Right atrium auricular region (tissue), 2 donors: ENCODE data around the gene RAD51B. TPM values are rescaled to one million over a fixed set of nuclear protein-coding genes. Genes with fewer than 3 reads are reported as not detected.

Experiments used
- DNase-seq: peaks from one replicate; pipeline ENCODE4 v3.0.0-alpha.2; 2019; ENCODE audit warnings: low spot score
- H3K27ac ChIP-seq, 2 donors: fragments of 200-600 bp; sonication (generic); 1 replicate in 1 of 2; 2 replicates in 1 of 2; pipeline ENCODE4 v1.5.1; 2016 to 2019
- H3K27me3 ChIP-seq, 2 donors: fragments of 200-600 bp; sonication (generic); one replicate each; pipeline versions ENCODE4 v1.5.1 to v1.6.0; 2017 to 2019
- H3K36me3 ChIP-seq: fragments of 200-600 bp; sonication (generic); one replicate; pipeline ENCODE4 v1.5.1; 2016
- H3K4me1 ChIP-seq, 2 donors: fragments of 200-600 bp; sonication (generic); one replicate each; pipeline versions ENCODE4 v1.5.1 to v1.6.0; 2017 to 2019
- H3K4me3 ChIP-seq, 2 donors: fragments of 200-600 bp; sonication (generic); 1 replicate in 1 of 2; 2 replicates in 1 of 2; pipeline ENCODE4 v1.5.1; 2017 to 2019; ENCODE audit warnings: mild to moderate bottlenecking in 1 of 2, moderate library complexity in 1 of 2
- H3K9me3 ChIP-seq, 2 donors: fragments of 200-600 bp; sonication (generic); one replicate each; pipeline ENCODE4 v1.5.1; 2019
- total RNA-seq, 2 donors: library from RNA; depleted of rRNA; stranded (reverse); fragments of >200 nt; gene quantifications; one replicate each; pipeline ENCODE4 v1.1.0, GENCODE V29; 2016
- TF ChIP-seq, protein P1 (sequence below), 2 donors: fragments of 200-600 bp; sonication (generic); IDR thresholded peaks; one replicate each; pipeline ENCODE4 v1.5.1; 2019; ENCODE audit warnings: antibody characterized with exemption in 2 of 2

The RAD51B gene
- total RNA-seq, 2 donors from 2014 or later: 1.2 to 1.5 TPM

DNA sequence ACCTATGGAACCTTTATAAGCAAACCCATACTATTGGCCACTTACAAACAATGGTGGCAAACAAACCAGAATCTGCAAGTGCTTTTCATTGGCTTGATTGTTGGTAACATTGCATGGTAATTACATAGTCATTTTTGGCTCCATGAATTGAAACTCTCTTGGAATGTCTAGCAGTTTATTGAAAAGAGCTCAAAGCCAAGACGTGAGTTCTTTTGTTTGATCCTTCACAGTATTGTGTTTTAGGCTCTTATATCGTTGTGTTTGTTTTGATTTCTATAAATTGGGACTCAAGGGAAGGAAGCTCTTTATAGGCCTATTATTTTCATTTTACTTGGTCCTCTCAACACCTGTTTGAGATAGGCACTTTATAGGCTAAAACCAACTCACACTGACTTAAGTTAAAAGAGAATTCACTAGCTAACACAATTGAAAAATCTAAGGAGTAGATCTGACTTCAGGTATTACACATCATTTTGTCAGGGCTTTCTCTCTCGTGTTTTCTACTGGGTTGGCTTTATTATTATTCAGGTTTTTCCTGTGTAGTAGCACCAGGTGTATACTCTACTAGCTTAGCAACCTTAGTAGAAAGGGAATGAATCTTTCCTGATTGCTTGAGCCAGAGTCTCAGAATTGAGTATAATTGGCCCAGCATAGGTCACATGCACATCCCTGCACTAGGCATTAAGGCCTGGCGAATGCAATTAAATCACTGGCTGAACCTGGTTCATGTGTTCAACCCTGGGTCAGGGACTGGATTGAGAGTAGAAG, 341.4 kb downstream of the RAD51B start:
- H3K27me3 ChIP-seq: no peaks in the 10 kb centered on the region
- H3K9me3 ChIP-seq: no peaks in the 10 kb centered on the region
- no peaks in the 10 kb centered on the region for H3K4me1 ChIP-seq
- H3K27ac ChIP-seq: no peak overlapping the region
- TF ChIP-seq, protein P1, sequence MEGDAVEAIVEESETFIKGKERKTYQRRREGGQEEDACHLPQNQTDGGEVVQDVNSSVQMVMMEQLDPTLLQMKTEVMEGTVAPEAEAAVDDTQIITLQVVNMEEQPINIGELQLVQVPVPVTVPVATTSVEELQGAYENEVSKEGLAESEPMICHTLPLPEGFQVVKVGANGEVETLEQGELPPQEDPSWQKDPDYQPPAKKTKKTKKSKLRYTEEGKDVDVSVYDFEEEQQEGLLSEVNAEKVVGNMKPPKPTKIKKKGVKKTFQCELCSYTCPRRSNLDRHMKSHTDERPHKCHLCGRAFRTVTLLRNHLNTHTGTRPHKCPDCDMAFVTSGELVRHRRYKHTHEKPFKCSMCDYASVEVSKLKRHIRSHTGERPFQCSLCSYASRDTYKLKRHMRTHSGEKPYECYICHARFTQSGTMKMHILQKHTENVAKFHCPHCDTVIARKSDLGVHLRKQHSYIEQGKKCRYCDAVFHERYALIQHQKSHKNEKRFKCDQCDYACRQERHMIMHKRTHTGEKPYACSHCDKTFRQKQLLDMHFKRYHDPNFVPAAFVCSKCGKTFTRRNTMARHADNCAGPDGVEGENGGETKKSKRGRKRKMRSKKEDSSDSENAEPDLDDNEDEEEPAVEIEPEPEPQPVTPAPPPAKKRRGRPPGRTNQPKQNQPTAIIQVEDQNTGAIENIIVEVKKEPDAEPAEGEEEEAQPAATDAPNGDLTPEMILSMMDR (IDR thresholded peaks at IDR 0.05): no peak
- no peak overlapping the region for H3K4me3 ChIP-seq
- DNase-seq: no peak
- no peaks in the 10 kb centered on the region for H3K36me3 ChIP-seq

DNA sequence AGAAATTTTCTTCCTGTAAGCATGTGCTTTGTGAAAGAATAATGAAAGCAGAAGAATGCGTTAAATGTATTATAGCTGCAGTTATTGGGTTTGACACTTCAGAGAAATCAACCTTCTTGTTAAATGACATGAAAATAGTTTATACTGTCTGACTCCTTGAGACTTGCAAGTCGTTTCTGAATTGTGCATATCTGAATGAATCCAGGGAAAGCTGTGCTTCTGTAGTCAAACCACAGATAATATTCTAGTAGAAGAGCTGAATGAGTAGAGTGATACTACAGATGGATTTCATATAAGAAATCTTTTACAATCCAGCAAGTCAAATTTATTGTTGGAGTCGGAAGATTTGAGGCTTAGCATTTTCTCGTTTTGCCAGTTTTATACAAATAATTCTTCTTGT, 343.3 kb downstream of the RAD51B start:
- Histone ChIP-seq H3K4me1 (no peaks in the 10 kb centered on the region), H3K36me3 (no peaks in the 10 kb centered on the region), H3K4me3 (no peak overlapping the region), H3K27ac (no peak overlapping the region), H3K9me3 (no peaks in the 10 kb centered on the region), H3K27me3 (no peaks in the 10 kb centered on the region)
- no peak for DNase-seq
- TF ChIP-seq, protein P1 (IDR thresholded peaks at IDR 0.05): no peak

DNA sequence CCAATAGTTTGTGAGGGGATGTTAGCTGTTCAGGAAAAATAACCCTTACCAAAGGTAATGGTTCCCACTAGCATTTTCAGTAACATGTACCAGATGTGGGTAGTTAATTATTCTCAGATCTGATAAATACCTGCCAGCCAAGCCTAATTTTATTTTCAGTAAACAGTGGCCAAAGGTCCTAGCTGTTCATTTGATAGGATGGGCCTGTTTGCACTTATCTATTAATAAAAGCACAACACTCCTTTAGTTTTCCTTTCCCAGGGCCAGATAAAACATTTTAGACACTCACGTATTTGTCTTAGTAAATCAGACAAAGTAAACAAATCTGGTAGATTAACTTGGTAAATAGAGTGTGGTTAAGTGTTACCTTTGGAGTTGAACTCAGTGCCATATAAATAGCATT, 345.1 kb downstream of the RAD51B start:
- H3K27ac ChIP-seq: no peak overlapping the region
- no peak for DNase-seq
- H3K4me3 ChIP-seq: no peak overlapping the region
- H3K9me3 ChIP-seq: no peaks in the 10 kb centered on the region
- TF ChIP-seq, protein P1 (IDR thresholded peaks at IDR 0.05): no peak
- no peaks in the 10 kb centered on the region for H3K36me3 ChIP-seq
- no peaks in the 10 kb centered on the region for H3K4me1 ChIP-seq
- H3K27me3 ChIP-seq: no peaks in the 10 kb centered on the region

DNA sequence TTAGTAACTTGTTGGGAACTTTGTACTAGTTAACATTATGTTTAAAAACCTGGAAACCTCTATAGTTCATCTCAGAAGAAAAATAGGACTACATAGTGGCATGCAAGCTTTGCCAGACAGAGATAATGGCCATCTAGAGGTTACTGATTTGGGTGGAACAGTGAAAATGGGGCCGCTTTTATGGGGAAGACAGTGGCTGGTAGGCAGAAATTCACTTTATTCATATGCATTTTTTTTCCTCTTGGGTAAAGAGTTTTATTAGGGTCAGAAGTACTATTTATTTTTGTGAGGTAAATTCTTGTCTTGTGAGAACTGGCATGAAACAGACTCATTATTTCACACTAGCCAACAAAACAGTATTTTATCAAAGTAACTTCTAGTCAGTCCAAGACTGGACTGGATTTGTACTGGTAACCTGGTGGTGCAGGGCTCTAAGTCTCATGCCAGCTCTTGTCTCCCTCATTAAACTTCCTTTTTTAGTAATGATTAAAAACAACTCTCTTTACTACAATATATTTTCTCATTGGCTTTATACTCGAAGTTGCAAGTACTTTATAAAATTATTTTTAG, 345.8 kb downstream of the RAD51B start:
- Histone ChIP-seq H3K4me1 (no peaks in the 10 kb centered on the region), H3K27ac (no peak overlapping the region), H3K27me3 (no peaks in the 10 kb centered on the region), H3K4me3 (no peak overlapping the region), H3K9me3 (no peaks in the 10 kb centered on the region), H3K36me3 (no peaks in the 10 kb centered on the region)
- TF ChIP-seq, protein P1 (IDR thresholded peaks at IDR 0.05): no peak
- no peak for DNase-seq

DNA sequence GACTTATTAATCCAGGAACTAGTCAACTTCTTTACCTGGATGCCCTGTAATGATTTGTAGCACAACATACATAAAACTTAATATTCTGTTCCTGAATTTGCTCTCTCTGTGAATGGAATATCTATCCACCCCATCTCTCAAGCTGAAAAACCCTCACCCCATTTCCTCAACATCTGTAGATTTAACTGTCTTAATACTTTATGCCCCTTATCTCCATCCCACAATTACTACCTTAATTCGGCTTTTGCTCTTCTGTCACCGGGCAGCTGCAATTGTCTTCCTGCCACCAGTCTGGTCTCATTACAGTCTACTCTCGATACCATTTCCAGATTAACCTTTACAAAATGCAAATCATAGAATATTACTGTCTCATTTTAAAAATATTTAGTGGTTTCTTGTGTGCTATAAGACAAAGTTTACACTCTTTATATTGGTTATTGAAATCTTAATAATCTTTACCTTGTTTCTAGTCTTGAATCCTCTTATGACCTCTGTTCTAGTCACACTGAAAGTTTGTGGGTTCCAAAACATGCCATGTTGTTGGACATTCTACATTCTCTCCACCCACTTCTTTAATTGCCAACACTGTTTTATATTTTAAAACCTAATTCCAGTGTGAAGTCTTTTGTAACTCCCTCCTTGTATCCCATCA, 347.3 kb downstream of the RAD51B start:
- TF ChIP-seq, protein P1 (IDR thresholded peaks at IDR 0.05): no peak
- no peak overlapping the region for H3K4me3 ChIP-seq
- H3K27ac ChIP-seq: no peak overlapping the region
- H3K9me3 ChIP-seq: no peaks in the 10 kb centered on the region
- no peaks in the 10 kb centered on the region for H3K36me3 ChIP-seq
- DNase-seq: no peak
- H3K27me3 ChIP-seq: no peaks in the 10 kb centered on the region
- H3K4me1 ChIP-seq: no peaks in the 10 kb centered on the region
